Right ventricle myocardium inferior (tissue), 1 donor: ENCODE results near the gene PPM1N. TPM values are rescaled to one million over a fixed set of nuclear protein-coding genes. Genes with fewer than 3 reads are reported as not detected.

ENCODE experiments used
- ATAC-seq: fragments of 200-7000 bp; cut with Tn5 transposase; one replicate; pipeline ENCODE4 v1.9.1; 2020; ENCODE audit warnings: mild to moderate bottlenecking, moderate library complexity
- DNase-seq: peaks from one replicate; pipeline ENCODE4 v3.0.0; 2021; ENCODE audit errors: missing footprints
- intact Hi-C: fragments of 100-400 bp; cut with DNase I; formaldehyde crosslinking; loops from one replicate; pipeline ENCODE4 v1.11.0; 2022
- long read RNA-seq: library from polyadenylated mRNA; unstranded; transcript quantifications from one replicate; pipeline ENCODE4 v2.0.0, GENCODE V29; 2021
- total RNA-seq: library from RNA; stranded (reverse); fragmentation: NEBNext Ultra II Directional; extraction: Animal tissue kit (Norgen Biotek cat#: 25700); gene quantifications from one replicate; pipeline ENCODE4 v1.2.1, GENCODE V29; 2021
- donor health status: DM: no; HTN: yes; CAD: no; lungs with severe emphysema.

PPM1N gene
- total RNA-seq, result 0.65 TPM
- long read RNA-seq, partial matches to known transcripts, result 0 of 1 reads
- long read RNA-seq, other reads (novel, unspliced or antisense), result 1 of 1 reads

GRCh38 chr19:45498411-45499195 lies at the start of gene PPM1N:
Gene PPM1N, plus strand, starts transcription at chr19:45498443. Its CDS starts 30 bp downstream, at chr19:45498473.
- ATAC-seq (no peak), DNase-seq (peak; percentile 68)
- intact Hi-C loops, result loop anchor here (10.0 kb wide), 1 partner anchor 146 kb away; no protein-coding TSS in a partner anchor

GRCh38 chr19:45448887-45449299 lies 49.4 kb upstream of the PPM1N start:
- intact Hi-C loops, result no loop called here
- ATAC-seq, result no peak
- DNase-seq, result no peak

- ATAC-seq (no peak), DNase-seq (no peak)
- intact Hi-C loops, result no loop called here
Measured at GRCh38 chr19:45450012-45450333, 48.3 kb upstream of the PPM1N start.

GRCh38 chr19:45451131-45451849 lies 47.0 kb upstream of the PPM1N start:
- intact Hi-C loops, result no loop called here
- ATAC-seq (peak; percentile 4), DNase-seq (no peak)

GRCh38 chr19:45451850-45452387 lies 46.3 kb upstream of the PPM1N start:
- intact Hi-C loops, result no loop called here
- no peak for DNase-seq
- no peak for ATAC-seq

GRCh38 chr19:45455707-45456499 lies 42.3 kb upstream of the PPM1N start:
- ATAC-seq (peak; percentile 88), DNase-seq (peak; percentile 89)
- intact Hi-C loops, result no loop called here

GRCh38 chr19:45456500-45456815 lies 41.8 kb upstream of the PPM1N start:
- ATAC-seq, result no peak
- intact Hi-C loops, result no loop called here
- no peak for DNase-seq

- intact Hi-C loops, result no loop called here
- DNase-seq (no peak), ATAC-seq (no peak)
Measured at GRCh38 chr19:45457776-45458175, 40.5 kb upstream of the PPM1N start.

- ATAC-seq, result no peak
- no peak for DNase-seq
- intact Hi-C loops, result no loop called here
Measured at GRCh38 chr19:45460807-45461347, 37.4 kb upstream of the PPM1N start.

GRCh38 chr19:45462174-45462573 lies 36.1 kb upstream of the PPM1N start:
- intact Hi-C loops, result no loop called here
- ATAC-seq (no peak), DNase-seq (no peak)

GRCh38 chr19:45463241-45463640 lies 35.0 kb upstream of the PPM1N start:
- no peak for ATAC-seq
- intact Hi-C loops, result no loop called here
- DNase-seq, result no peak

GRCh38 chr19:45464274-45464673 lies 34.0 kb upstream of the PPM1N start:
- DNase-seq (no peak), ATAC-seq (no peak)
- intact Hi-C loops, result no loop called here

GRCh38 chr19:45464852-45465441 lies 33.3 kb upstream of the PPM1N start:
- no peak for DNase-seq
- intact Hi-C loops, result no loop called here
- ATAC-seq, result no peak

GRCh38 chr19:45467115-45467455 lies 31.2 kb upstream of the PPM1N start:
- no peak for DNase-seq
- no peak for ATAC-seq
- intact Hi-C loops, result no loop called here

- DNase-seq (peak; percentile 97), ATAC-seq (peak; percentile 56)
- intact Hi-C loops, result loop anchor here (2.0 kb wide), 1 partner anchor 25 kb away; no protein-coding TSS in a partner anchor
Measured at GRCh38 chr19:45467456-45468158, 30.6 kb upstream of the PPM1N start, which contains the start of gene FOSB. Gene FOSB, plus strand, starts transcription at chr19:45467996. Its CDS starts 591 bp downstream, at chr19:45468587.

- DNase-seq, result no peak
- intact Hi-C loops, result loop anchor here (2.0 kb wide), 1 partner anchor 25 kb away; no protein-coding TSS in a partner anchor
- ATAC-seq, result no peak
Measured at GRCh38 chr19:45468159-45468651, 30.0 kb upstream of the PPM1N start.

GRCh38 chr19:45468803-45469131 lies 29.5 kb upstream of the PPM1N start:
- no peak for DNase-seq
- ATAC-seq, result peak; percentile 3
- intact Hi-C loops, result loop anchor here (2.0 kb wide), 1 partner anchor 26 kb away; no protein-coding TSS in a partner anchor
